CD4-positive, alpha-beta T cell (primary cell): ENCODE measurements around the gene LRG1. TPM values are rescaled to one million over a fixed set of nuclear protein-coding genes. Genes with fewer than 3 reads are reported as not detected.

Experiments used
- ATAC-seq: fragments of 200-7000 bp; cut with Tn5 transposase; one replicate; pipeline ENCODE4 v1.10.0; 2022; ENCODE audit warnings: mild to moderate bottlenecking; ENCODE audit not compliant: poor library complexity
- CTCF ChIA-PET: fragments of 350-600 bp; sonication (Branson Sonifier 250); formaldehyde crosslinking; loops from one replicate; lab custom pipeline; 2021; ENCODE audit warnings: antibody characterized with exemption, inconsistent platforms; lab: Charles Lee
- POLR2A ChIA-PET: fragments of 350-600 bp; sonication (Branson Sonifier 250); formaldehyde crosslinking; loops from one replicate; lab custom pipeline; 2021; ENCODE audit warnings: antibody characterized with exemption, inconsistent platforms; lab: Charles Lee
- DNase-seq, 14 experiments: peaks; one replicate each; pipeline ENCODE4 v3.0.0-alpha.2; 2013 to 2020; ENCODE audit warnings: mixed read lengths in 2 of 14
- H3K27ac ChIP-seq, 2 donors: one replicate each; pipeline versions ENCODE4 v1.5.1 to v1.7.0; 2013; ENCODE audit warnings: low read length in 2 of 2, low read depth in 1 of 2, mild to moderate bottlenecking in 1 of 2
- H3K27me3 ChIP-seq, 2 experiments: 1 replicate in 1 of 2; 2 replicates in 1 of 2; pipeline versions ENCODE4 v1.6.1 to v1.7.0; 2013; ENCODE audit warnings: low read length in 2 of 2, control low read depth in 1 of 2, mild to moderate bottlenecking in 1 of 2, moderate library complexity in 1 of 2; ENCODE audit not compliant: insufficient read depth in 2 of 2, control insufficient read depth in 1 of 2
- H3K36me3 ChIP-seq: one replicate; pipeline ENCODE4 v1.6.1; 2013; ENCODE audit warnings: low read length, control low read depth; ENCODE audit not compliant: insufficient read depth
- H3K4me1 ChIP-seq: one replicate; pipeline ENCODE4 v1.6.1; 2013; ENCODE audit warnings: low read length, control low read depth; ENCODE audit not compliant: insufficient read depth
- H3K4me3 ChIP-seq: one replicate; pipeline ENCODE4 v1.5.1; 2013; ENCODE audit warnings: mild to moderate bottlenecking, low read length, moderate library complexity
- H3K9me3 ChIP-seq, 2 experiments: 1 replicate in 1 of 2; 2 replicates in 1 of 2; pipeline versions ENCODE4 v1.6.1 to v1.7.0; 2013; ENCODE audit warnings: low read length in 2 of 2, mild to moderate bottlenecking in 2 of 2, control low read depth in 1 of 2, moderate library complexity in 1 of 2; ENCODE audit not compliant: control insufficient read depth in 1 of 2, insufficient read depth in 1 of 2
- H3K27ac Mint-ChIP-seq: one replicate; pipeline ENCODE4 v1.8.0; 2020; ENCODE audit warnings: mixed read lengths
- H3K27me3 Mint-ChIP-seq: one replicate; pipeline ENCODE4 v1.8.0; 2021; ENCODE audit warnings: mixed read lengths
- H3K36me3 Mint-ChIP-seq: one replicate; pipeline ENCODE4 v1.8.0; 2021; ENCODE audit warnings: low read depth, mixed read lengths
- H3K4me1 Mint-ChIP-seq: one replicate; pipeline ENCODE4 v1.8.0; 2021; ENCODE audit warnings: low read depth, mixed read lengths
- H3K4me3 Mint-ChIP-seq: one replicate; pipeline ENCODE4 v1.8.0; 2020; ENCODE audit warnings: mild to moderate bottlenecking, mixed read lengths
- H3K9me3 Mint-ChIP-seq: one replicate; pipeline ENCODE4 v1.8.0; 2020; ENCODE audit warnings: mixed read lengths
- CTCF ChIP-seq: fragments of 200-600 bp; IDR thresholded peaks from one replicate; pipeline ENCODE4 v1.8.0; 2022; ENCODE audit warnings: antibody characterized with exemption, mild to moderate bottlenecking
- intact Hi-C, 2 experiments: fragments of 100-400 bp; cut with DNase I in 1 of 2; cut with micrococcal nuclease in 1 of 2; formaldehyde crosslinking; loops; one replicate each; pipeline versions ENCODE4 v1.15.1 to v1.9.0; 2023 to 2025; cut with DNase I, micrococcal nuclease
- total RNA-seq, 174 experiments: library from RNA in 2 of 174; stranded (reverse) in 2 of 174; gene quantifications; one replicate each; pipeline ENCODE4 v1.2.3 and lab custom pipeline; 2021 to 2026

The LRG1 gene
- total RNA-seq, 2 experiments from 2014 or later, result not detected

- Histone ChIP-seq H3K27ac (no peak overlapping the region), H3K4me3 (no peak overlapping the region), H3K4me1 (no peaks in the 10 kb centered on the region), H3K36me3 (no peaks in the 10 kb centered on the region), H3K9me3 (peaks cover 0 to 14% of the 10 kb centered on the region in 2 experiments), H3K27me3 (no peaks in the 10 kb centered on the region)
- Mint-ChIP-seq H3K4me3 (no peak overlapping the region), H3K36me3 (peaks cover 9% of the 10 kb centered on the region), H3K27ac (no peak overlapping the region), H3K9me3 (no peaks in the 10 kb centered on the region), H3K27me3 (no peaks in the 10 kb centered on the region), H3K4me1 (no peaks in the 10 kb centered on the region)
- DNase-seq (peak in 1 of 14 experiments; percentile 18), ATAC-seq (peak; percentile 24)
- ChIA-PET POLR2A (no interaction called here), CTCF (no interaction called here)
- intact Hi-C loops, result no loop called here
- no peak for TF ChIP-seq CTCF
Observed at GRCh38 chr19:4510435-4511255, 29.2 kb downstream of the LRG1 start.

- Histone ChIP-seq H3K4me3 (no peak overlapping the region), H3K27me3 (no peaks in the 10 kb centered on the region), H3K9me3 (peaks cover 0 to 14% of the 10 kb centered on the region in 2 experiments), H3K4me1 (no peaks in the 10 kb centered on the region), H3K27ac (no peak overlapping the region), H3K36me3 (peaks cover 6% of the 10 kb centered on the region)
- DNase-seq (no peak), ATAC-seq (no peak)
- Mint-ChIP-seq H3K4me3 (no peak overlapping the region), H3K4me1 (no peaks in the 10 kb centered on the region), H3K27me3 (no peaks in the 10 kb centered on the region), H3K36me3 (peaks cover 12% of the 10 kb centered on the region), H3K9me3 (no peaks in the 10 kb centered on the region), H3K27ac (no peak overlapping the region)
- TF ChIP-seq CTCF, result no peak
- intact Hi-C loops, result no loop called here
- ChIA-PET POLR2A (no interaction called here), CTCF (no interaction called here)
Observed at GRCh38 chr19:4508698-4509097, 31.1 kb downstream of the LRG1 start.

- ATAC-seq (no peak), DNase-seq (no peak)
- no peak for TF ChIP-seq CTCF
- Mint-ChIP-seq H3K9me3 (no peaks in the 10 kb centered on the region), H3K4me3 (no peak overlapping the region), H3K4me1 (no peaks in the 10 kb centered on the region), H3K27ac (no peak overlapping the region), H3K27me3 (no peaks in the 10 kb centered on the region), H3K36me3 (peaks cover 12% of the 10 kb centered on the region)
- CTCF ChIA-PET, result no interaction called here
- Histone ChIP-seq H3K9me3 (peaks cover 0 to 14% of the 10 kb centered on the region in 2 experiments), H3K4me1 (no peaks in the 10 kb centered on the region), H3K27me3 (no peaks in the 10 kb centered on the region), H3K4me3 (no peak overlapping the region), H3K36me3 (peaks cover 7% of the 10 kb centered on the region), H3K27ac (no peak overlapping the region)
- intact Hi-C loops, result no loop called here
- POLR2A ChIA-PET, result no interaction called here
Observed at GRCh38 chr19:4507804-4508203, 32.0 kb downstream of the LRG1 start.
